HG03045 (cell line): ENCODE data around the gene SMIM9.

ENCODE experiments used
- ATAC-seq: cut with Tn5 transposase; IDR thresholded peaks from one replicate; pipeline ENCODE4 v1.9.1; 2021; ENCODE audit warnings: mild to moderate bottlenecking, moderate library complexity; ENCODE audit not compliant: unreplicated experiment

Gene SMIM9

DNA sequence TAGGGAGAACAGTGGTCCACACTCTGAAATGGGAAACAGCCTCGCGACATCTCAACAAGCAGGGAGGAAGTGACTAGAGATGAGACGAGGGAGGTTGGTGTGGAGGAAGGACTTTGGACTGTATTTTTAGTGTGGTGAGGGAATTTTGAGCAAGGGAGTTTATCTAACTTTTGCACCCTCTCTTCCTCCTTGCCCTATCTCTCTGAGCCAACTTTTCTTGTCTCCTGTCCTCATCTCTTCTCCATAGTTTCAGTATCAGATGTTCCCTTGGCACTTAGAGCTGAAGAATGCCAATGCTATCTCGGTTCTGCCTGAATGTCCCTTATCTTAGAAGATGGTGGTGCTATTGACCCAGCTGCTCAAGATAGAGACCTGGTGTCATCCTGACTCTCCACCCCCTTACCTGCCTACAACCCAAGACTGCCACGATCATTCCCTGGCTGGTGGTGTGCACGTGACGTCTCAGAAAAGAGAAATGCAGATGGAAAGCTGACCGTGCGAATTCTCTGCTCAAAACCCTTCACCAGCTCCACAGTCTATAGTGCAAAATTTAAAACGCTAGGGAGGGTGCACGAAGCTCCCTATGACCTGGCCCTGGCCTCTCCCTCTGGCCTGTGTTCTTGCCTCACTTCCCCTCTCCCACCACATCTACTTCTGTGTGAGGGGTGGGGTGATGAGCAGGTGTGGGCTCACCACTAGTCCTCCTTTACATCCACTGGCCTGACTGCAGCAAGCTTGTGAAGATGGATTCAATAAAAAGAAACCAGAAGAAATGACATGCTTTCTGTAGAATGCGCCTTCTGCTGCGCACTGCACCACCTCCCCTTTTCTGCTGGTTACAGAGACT is 50.1 kb downstream of the SMIM9 start:
- ATAC-seq = no peak

DNA sequence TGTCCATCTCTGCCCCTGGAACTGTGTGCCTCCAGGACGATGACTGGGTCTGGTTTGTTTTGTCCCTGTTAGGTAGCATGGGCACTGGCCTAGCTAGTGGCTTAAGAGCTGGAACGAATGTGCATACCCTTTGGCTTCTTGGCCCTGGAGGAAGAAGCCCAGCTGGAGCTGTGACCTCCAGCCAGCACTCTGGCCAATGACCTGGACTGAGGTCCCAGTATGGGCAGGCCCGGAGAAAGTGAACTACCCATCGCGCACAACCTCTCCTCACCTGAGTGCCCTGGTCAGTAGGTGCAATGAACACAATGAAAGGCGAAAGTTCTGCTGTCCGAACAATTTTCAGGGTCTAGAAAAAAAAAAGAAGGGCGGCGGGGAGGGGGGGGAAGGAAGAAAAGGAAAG is 53.5 kb downstream of the SMIM9 start:
- ATAC-seq = no peak

DNA sequence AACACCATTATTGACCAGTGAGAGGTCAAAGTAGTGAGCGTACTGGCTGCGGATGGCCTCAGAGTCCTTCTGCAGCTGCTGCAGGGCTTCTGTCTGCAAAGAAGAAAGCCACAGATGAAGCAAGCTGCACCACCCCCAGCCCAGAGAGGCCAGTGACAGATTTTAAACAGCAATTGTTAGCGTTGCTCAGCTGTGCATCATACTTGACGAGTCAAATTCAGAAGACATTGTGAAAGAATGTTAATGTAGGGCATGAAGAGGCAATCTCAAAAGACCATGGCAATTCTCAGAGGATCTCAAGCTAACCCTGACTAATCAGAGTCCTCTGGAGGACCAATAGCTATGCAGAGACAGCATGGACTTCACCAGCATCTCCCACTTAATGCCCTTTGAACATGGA is 55.2 kb downstream of the SMIM9 start:
- ATAC-seq = no peak

DNA sequence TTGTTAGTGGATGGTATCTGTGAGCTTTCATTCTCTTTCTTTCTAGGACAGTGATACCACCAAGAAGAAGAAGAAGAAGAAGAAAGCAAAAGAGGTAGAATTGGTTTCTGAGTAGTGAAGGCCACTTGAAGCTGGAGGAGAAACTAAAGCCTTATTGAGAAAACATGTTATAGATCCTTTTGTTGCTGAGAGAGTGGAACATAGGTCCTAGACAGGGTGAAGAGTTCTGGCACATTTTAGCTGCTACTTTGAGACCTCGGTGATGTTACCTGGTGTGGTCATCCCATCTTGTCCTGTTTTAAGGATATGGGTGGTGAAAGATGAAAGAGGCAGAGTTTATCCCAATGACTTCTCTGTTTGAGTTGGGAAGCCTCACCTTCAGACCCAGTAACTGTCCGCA is 57.7 kb downstream of the SMIM9 start:
- no peak for ATAC-seq

DNA sequence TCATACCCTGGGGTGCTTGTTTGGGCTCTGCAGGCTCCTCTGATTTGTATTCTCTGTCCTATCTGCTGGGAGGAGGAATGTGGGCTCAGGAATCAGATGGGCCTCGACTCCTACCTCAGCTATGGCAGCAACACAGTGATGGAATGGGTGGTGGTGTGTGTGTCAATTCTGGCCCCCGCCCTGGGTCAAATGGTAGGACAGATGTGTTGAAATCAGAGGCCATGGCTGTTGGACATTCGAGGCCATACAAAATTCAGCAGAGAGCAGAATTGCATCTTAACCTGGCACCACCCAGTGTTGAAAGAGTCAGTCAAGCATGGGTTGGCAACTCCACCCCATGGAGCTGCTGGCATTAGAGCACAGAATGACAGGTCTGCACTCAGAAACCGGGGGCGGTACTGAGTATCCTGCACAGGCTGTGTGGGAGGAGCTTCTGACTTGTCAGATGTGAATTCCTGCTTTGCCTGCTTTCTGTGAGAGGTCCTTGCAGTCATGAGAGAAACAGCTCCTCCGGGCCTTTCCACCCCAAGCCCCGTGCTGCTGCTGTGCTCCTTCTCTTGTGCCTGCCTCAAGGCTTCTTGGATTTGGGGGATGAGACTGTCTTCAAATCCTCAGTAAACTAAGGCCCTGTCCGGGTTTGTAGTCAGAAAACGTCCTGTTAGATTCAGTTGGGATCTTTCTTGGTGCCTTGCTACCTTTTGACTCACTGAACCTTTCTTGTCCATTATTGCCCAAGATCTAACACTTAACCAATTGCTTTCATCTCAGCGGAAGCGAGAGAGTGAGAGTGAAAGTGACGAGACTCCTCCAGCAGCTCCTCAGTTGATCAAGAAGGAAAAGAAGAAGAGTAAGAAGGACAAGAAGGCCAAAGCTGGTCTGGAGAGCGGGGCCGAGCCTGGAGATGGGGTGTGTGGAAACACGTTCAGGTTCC is 58.8 kb downstream of the SMIM9 start:
- no peak for ATAC-seq

DNA sequence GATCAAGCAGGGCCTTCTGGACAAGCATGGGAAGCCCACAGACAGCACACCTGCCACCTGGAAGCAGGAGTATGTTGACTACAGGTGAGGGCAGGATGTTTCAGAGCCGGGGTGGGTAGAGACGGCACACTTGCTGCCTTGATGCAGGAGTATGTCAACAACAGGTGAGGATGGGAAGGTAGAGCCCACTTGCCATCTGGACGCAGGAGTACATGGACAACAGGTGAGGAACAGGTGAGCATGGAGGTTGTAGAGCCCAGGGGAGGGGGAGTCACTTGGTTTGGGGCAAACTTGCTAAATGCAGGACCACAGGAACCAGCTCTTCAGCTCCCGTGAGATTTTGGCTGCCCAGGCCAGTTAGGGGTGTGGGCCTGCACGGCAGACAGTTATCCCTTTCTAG is 59.8 kb downstream of the SMIM9 start:
- no peak for ATAC-seq
